OCI-LY1 (cell line): Measurements from ENCODE around the gene LCNL1.

Source experiments
- H2AFZ ChIP-seq: fragments of 200-600 bp; sonication (generic), shearing (Covaris generic); 2 replicates; pipeline ENCODE4 v1.6.0; 2014; ENCODE audit warnings: antibody characterized with exemption, mild to moderate bottlenecking, low read length
- H3F3A ChIP-seq: fragments of 200-600 bp; sonication (generic), shearing (Covaris generic); 2 replicates; pipeline ENCODE4 v1.6.0; 2014; ENCODE audit warnings: mild to moderate bottlenecking, antibody characterized with exemption, low read length, moderate library complexity; ENCODE audit not compliant: insufficient read depth
- H3K27ac ChIP-seq: fragments of 200-600 bp; sonication (generic); 2 replicates; pipeline ENCODE4 v1.5.1; 2014; ENCODE audit warnings: low read length, mixed run types, mild to moderate bottlenecking, low read depth; ENCODE audit not compliant: poor library complexity, severe bottlenecking
- H3K27me3 ChIP-seq: fragments of 200-600 bp; sonication (generic); 2 replicates; pipeline ENCODE4 v1.6.0; 2014; ENCODE audit warnings: antibody characterized with exemption, mild to moderate bottlenecking, low read length, moderate library complexity; ENCODE audit not compliant: insufficient read depth
- H3K36me3 ChIP-seq: fragments of 200-600 bp; sonication (generic); 2 replicates; pipeline ENCODE4 v1.6.1; 2014; ENCODE audit warnings: mild to moderate bottlenecking, antibody characterized with exemption, low read length, moderate library complexity, mixed read lengths; ENCODE audit not compliant: insufficient read depth
- H3K4me1 ChIP-seq: fragments of 200-600 bp; sonication (generic); 2 replicates; pipeline ENCODE4 v1.5.1; 2014; ENCODE audit warnings: mild to moderate bottlenecking, low read length, moderate library complexity; ENCODE audit not compliant: insufficient read depth, severe bottlenecking
- H3K4me2 ChIP-seq: fragments of 200-600 bp; sonication (generic), shearing (Covaris generic); 2 replicates; pipeline ENCODE4 v1.6.1; 2014; ENCODE audit warnings: low read length
- H3K4me3 ChIP-seq: fragments of 200-600 bp; sonication (generic); 2 replicates; pipeline ENCODE4 v1.5.1; 2014; ENCODE audit warnings: low read length, low read depth, mild to moderate bottlenecking, mixed read lengths; ENCODE audit not compliant: poor library complexity, severe bottlenecking
- H3K79me2 ChIP-seq: fragments of 200-600 bp; shearing (Covaris generic); 2 replicates; pipeline ENCODE4 v1.6.1; 2016; ENCODE audit warnings: mixed run types, low read length, mixed read lengths; ENCODE audit not compliant: insufficient read depth
- H3K9ac ChIP-seq: fragments of 200-600 bp; sonication (generic), shearing (Covaris generic); 2 replicates; pipeline ENCODE4 v1.6.1; 2014; ENCODE audit warnings: mild to moderate bottlenecking, low read length, mixed read lengths
- H3K9me2 ChIP-seq: fragments of 200-600 bp; sonication (generic), shearing (Covaris generic); 2 replicates; pipeline ENCODE4 v1.6.1; 2014; ENCODE audit warnings: low read depth, mild to moderate bottlenecking, low read length, mixed read lengths
- H3K9me3 ChIP-seq: fragments of 200-600 bp; shearing (Covaris generic); 2 replicates; pipeline ENCODE4 v1.6.1; 2014; ENCODE audit warnings: low read length, mixed read lengths
- H4K20me1 ChIP-seq: fragments of 200-600 bp; sonication (generic), shearing (Covaris generic); 2 replicates; pipeline ENCODE4 v1.6.0; 2016; ENCODE audit warnings: mild to moderate bottlenecking, low read length; ENCODE audit not compliant: insufficient read depth
- CTCF ChIP-seq: fragments of 200-600 bp; sonication (generic), shearing (Covaris generic); IDR thresholded peaks from 2 replicates; pipeline ENCODE4 v1.5.1; 2017; ENCODE audit warnings: mild to moderate bottlenecking, antibody characterized with exemption, low read length, moderate library complexity, mixed read lengths
- EZH2 ChIP-seq: fragments of 200-600 bp; sonication (generic), shearing (Covaris generic); IDR thresholded peaks from 2 replicates; pipeline ENCODE4 v1.8.0; 2017; ENCODE audit warnings: borderline replicate concordance, mixed run types, mild to moderate bottlenecking, antibody characterized with exemption, low read length, moderate library complexity, mixed read lengths

The LCNL1 gene

DNA sequence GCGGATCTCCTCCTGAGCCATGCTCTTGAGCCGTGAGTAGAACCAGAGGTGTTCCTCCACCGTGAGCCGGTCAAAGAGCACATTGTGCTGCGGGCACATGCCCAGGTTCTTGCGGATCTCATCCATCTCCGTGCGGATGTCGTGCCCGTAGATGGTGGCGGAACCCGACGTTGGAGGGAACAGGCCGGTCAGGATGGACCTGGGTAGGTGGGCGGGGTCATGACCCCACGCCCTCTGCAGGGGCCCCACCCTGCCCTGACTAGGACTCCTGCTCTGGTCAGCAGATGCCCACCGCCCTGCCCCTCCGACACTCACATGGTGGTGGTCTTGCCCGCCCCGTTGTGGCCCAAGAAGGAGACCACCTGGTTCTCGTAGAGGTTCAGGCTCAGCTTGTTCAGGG is 33.2 kb downstream of the LCNL1 start:
- Histone ChIP-seq H3K36me3 (no peaks in the 10 kb centered on the region), H4K20me1 (no peaks in the 10 kb centered on the region), H3K9me3 (no peaks in the 10 kb centered on the region), H3K79me2 (no peaks in the 10 kb centered on the region), H3K4me3 (no peak overlapping the region), H2AFZ (no peak overlapping the region), H3K27me3 (peaks cover 3% of the 10 kb centered on the region; the same call in 1 of the 2 replicates), H3K4me2 (no peak overlapping the region), H3K9me2 (no peaks in the 10 kb centered on the region), H3K4me1 (no peaks in the 10 kb centered on the region), H3K9ac (no peak overlapping the region), H3F3A (no peaks in the 10 kb centered on the region), H3K27ac (no peak overlapping the region)
- TF ChIP-seq EZH2 (no peak), CTCF (no peak)

DNA sequence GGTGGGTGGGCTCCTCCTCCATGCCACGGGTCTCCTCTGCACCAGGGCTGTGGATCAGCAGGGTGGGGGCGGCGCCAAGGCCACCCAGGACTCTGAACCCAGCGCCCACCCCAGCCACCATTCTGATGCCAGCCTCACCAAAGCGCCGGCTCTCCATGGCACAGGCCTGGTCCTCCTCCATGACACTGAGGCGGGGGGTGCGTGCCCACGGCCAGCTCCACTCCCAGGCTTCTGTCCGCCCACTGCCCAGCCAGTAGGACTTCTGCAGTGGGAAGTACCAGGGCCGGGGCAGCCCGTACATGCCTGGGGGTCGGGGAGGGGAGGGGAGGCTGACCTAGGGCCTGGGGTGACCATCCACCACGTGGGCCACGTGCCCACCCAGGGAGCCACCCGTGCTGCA is 33.6 kb downstream of the LCNL1 start:
- H3K4me2 ChIP-seq, result no peak overlapping the region
- TF ChIP-seq EZH2, result no peak
- TF ChIP-seq CTCF, result no peak
- H3K27ac ChIP-seq, result no peak overlapping the region
- H3K4me1 ChIP-seq, result no peaks in the 10 kb centered on the region
- no peak overlapping the region for H2AFZ ChIP-seq
- no peaks in the 10 kb centered on the region for H4K20me1 ChIP-seq
- H3K9me3 ChIP-seq, result no peaks in the 10 kb centered on the region
- H3K27me3 ChIP-seq, result peaks cover 3% of the 10 kb centered on the region; the same call in 1 of the 2 replicates
- H3F3A ChIP-seq, result no peaks in the 10 kb centered on the region
- H3K9me2 ChIP-seq, result no peaks in the 10 kb centered on the region
- H3K9ac ChIP-seq, result no peak overlapping the region
- no peak overlapping the region for H3K4me3 ChIP-seq
- H3K36me3 ChIP-seq, result no peaks in the 10 kb centered on the region
- H3K79me2 ChIP-seq, result no peaks in the 10 kb centered on the region

DNA sequence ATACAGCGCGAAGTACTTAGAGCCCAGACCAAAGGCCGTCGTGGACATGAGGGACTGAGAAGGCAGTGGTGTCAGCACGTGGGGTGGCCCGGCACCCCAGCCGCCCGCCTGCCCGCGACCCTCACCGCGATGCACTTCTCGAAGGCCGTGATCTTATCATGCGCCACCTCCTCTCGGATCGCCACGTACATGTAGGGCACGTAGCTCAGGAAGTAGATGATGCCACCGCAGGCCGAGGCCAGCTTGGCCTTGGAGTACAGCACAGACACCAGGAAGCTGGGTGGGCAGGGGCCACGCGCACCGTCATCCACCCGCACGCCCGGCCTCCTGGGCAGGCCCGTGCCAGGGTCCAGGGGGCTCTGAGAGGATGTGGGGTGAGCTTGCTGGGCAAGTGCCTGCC is 34.3 kb downstream of the LCNL1 start:
- Histone ChIP-seq H3K36me3 (no peaks in the 10 kb centered on the region), H3K79me2 (no peaks in the 10 kb centered on the region), H3K4me2 (no peak overlapping the region), H3K9me2 (no peaks in the 10 kb centered on the region), H3K27me3 (peaks cover 3% of the 10 kb centered on the region; the same call in 1 of the 2 replicates), H3K9me3 (no peaks in the 10 kb centered on the region), H2AFZ (no peak overlapping the region), H4K20me1 (no peaks in the 10 kb centered on the region), H3K9ac (no peak overlapping the region), H3K4me3 (no peak overlapping the region), H3K27ac (no peak overlapping the region), H3K4me1 (no peaks in the 10 kb centered on the region), H3F3A (no peaks in the 10 kb centered on the region)
- TF ChIP-seq EZH2, result no peak
- no peak for TF ChIP-seq CTCF
